Mucosa of rectum (tissue), 2 donors: ENCODE measurements around the gene PDZD2.

Experiments used
- H3K27ac ChIP-seq, 2 donors: one replicate each; pipeline ENCODE4 v1.7.0; 2013; ENCODE audit warnings: inconsistent platforms in 2 of 2, low read depth in 2 of 2, low read length in 2 of 2
- H3K27me3 ChIP-seq, 2 donors: one replicate each; pipeline ENCODE4 v1.7.0; 2013; ENCODE audit warnings: low read length in 2 of 2; ENCODE audit not compliant: control insufficient read depth in 2 of 2, insufficient read depth in 2 of 2
- H3K36me3 ChIP-seq, 2 donors: one replicate each; pipeline ENCODE4 v1.7.0; 2013; ENCODE audit warnings: low read length in 2 of 2; ENCODE audit not compliant: control insufficient read depth in 2 of 2, insufficient read depth in 2 of 2
- H3K4me1 ChIP-seq, 2 donors: one replicate each; pipeline ENCODE4 v1.7.0; 2013; ENCODE audit warnings: low read length in 2 of 2, mild to moderate bottlenecking in 1 of 2; ENCODE audit not compliant: control insufficient read depth in 2 of 2, insufficient read depth in 2 of 2
- H3K4me3 ChIP-seq, 2 donors: one replicate each; pipeline ENCODE4 v1.7.0; 2013; ENCODE audit warnings: low read length in 2 of 2
- H3K9ac ChIP-seq, 2 donors: one replicate each; pipeline ENCODE4 v1.7.0; 2013; ENCODE audit warnings: low read length in 2 of 2, low read depth in 1 of 2, mild to moderate bottlenecking in 1 of 2
- H3K9me3 ChIP-seq, 2 donors: one replicate each; pipeline ENCODE4 v1.7.0; 2013; ENCODE audit warnings: low read length in 2 of 2; ENCODE audit not compliant: control insufficient read depth in 2 of 2
- donor health status: healthy.
- donor health status: Normal muscosa, but diverticular disease.

Gene PDZD2

GRCh38 chr5:31824869-31825517 is 186.1 kb downstream of the PDZD2 start:
- H3K9me3 ChIP-seq, result no peaks in the 10 kb centered on the region
- no peaks in the 10 kb centered on the region for H3K4me1 ChIP-seq
- H3K4me3 ChIP-seq, result no peak overlapping the region
- H3K9ac ChIP-seq, result no peak overlapping the region
- no peak overlapping the region for H3K27ac ChIP-seq
- no peaks in the 10 kb centered on the region for H3K36me3 ChIP-seq
- peaks cover 0 to 4% of the 10 kb centered on the region in 2 donors for H3K27me3 ChIP-seq

- Histone ChIP-seq H3K27me3 (peaks cover 0 to 4% of the 10 kb centered on the region in 2 donors), H3K9ac (no peak overlapping the region), H3K36me3 (no peaks in the 10 kb centered on the region), H3K9me3 (no peaks in the 10 kb centered on the region), H3K4me1 (no peaks in the 10 kb centered on the region), H3K27ac (no peak overlapping the region), H3K4me3 (no peak overlapping the region)
Observed at GRCh38 chr5:31825518-31826068, 186.7 kb downstream of the PDZD2 start.

- no peak overlapping the region for H3K4me3 ChIP-seq
- H3K36me3 ChIP-seq, result no peaks in the 10 kb centered on the region
- H3K27me3 ChIP-seq, result peaks cover 0 to 4% of the 10 kb centered on the region in 2 donors
- no peak overlapping the region for H3K27ac ChIP-seq
- no peaks in the 10 kb centered on the region for H3K9me3 ChIP-seq
- no peaks in the 10 kb centered on the region for H3K4me1 ChIP-seq
- no peak overlapping the region for H3K9ac ChIP-seq
Observed at GRCh38 chr5:31827867-31828266, 188.9 kb downstream of the PDZD2 start.

GRCh38 chr5:31832966-31833365 is 194.0 kb downstream of the PDZD2 start:
- Histone ChIP-seq H3K27me3 (no peaks in the 10 kb centered on the region), H3K4me1 (no peaks in the 10 kb centered on the region), H3K27ac (no peak overlapping the region), H3K9ac (no peak overlapping the region), H3K36me3 (no peaks in the 10 kb centered on the region), H3K4me3 (no peak overlapping the region), H3K9me3 (no peaks in the 10 kb centered on the region)

GRCh38 chr5:31833710-31834109 is 194.8 kb downstream of the PDZD2 start:
- Histone ChIP-seq H3K36me3 (no peaks in the 10 kb centered on the region), H3K4me3 (no peak overlapping the region), H3K27ac (no peak overlapping the region), H3K9ac (no peak overlapping the region), H3K27me3 (no peaks in the 10 kb centered on the region), H3K9me3 (no peaks in the 10 kb centered on the region), H3K4me1 (no peaks in the 10 kb centered on the region)

- no peak overlapping the region for H3K27ac ChIP-seq
- no peak overlapping the region for H3K4me3 ChIP-seq
- peaks cover 0 to 3% of the 10 kb centered on the region in 2 donors for H3K27me3 ChIP-seq
- H3K4me1 ChIP-seq, result no peaks in the 10 kb centered on the region
- no peaks in the 10 kb centered on the region for H3K9me3 ChIP-seq
- H3K9ac ChIP-seq, result no peak overlapping the region
- H3K36me3 ChIP-seq, result no peaks in the 10 kb centered on the region
Observed at GRCh38 chr5:31844622-31845345, 205.9 kb downstream of the PDZD2 start.

GRCh38 chr5:31845361-31845760 is 206.4 kb downstream of the PDZD2 start:
- Histone ChIP-seq H3K36me3 (no peaks in the 10 kb centered on the region), H3K4me3 (no peak overlapping the region), H3K27ac (no peak overlapping the region), H3K9ac (no peak overlapping the region), H3K4me1 (no peaks in the 10 kb centered on the region), H3K27me3 (peaks cover 0 to 3% of the 10 kb centered on the region in 2 donors), H3K9me3 (no peaks in the 10 kb centered on the region)

GRCh38 chr5:31846934-31847333 is 208.0 kb downstream of the PDZD2 start:
- Histone ChIP-seq H3K36me3 (no peaks in the 10 kb centered on the region), H3K4me1 (no peaks in the 10 kb centered on the region), H3K27ac (no peak overlapping the region), H3K9ac (no peak overlapping the region), H3K27me3 (peaks cover 0 to 3% of the 10 kb centered on the region in 2 donors), H3K4me3 (no peak overlapping the region), H3K9me3 (no peaks in the 10 kb centered on the region)

- Histone ChIP-seq H3K4me1 (no peaks in the 10 kb centered on the region), H3K27ac (no peak overlapping the region), H3K9ac (no peak overlapping the region), H3K36me3 (no peaks in the 10 kb centered on the region), H3K27me3 (peaks cover 0 to 3% of the 10 kb centered on the region in 2 donors), H3K9me3 (no peaks in the 10 kb centered on the region), H3K4me3 (no peak overlapping the region)
Observed at GRCh38 chr5:31847354-31847753, 208.4 kb downstream of the PDZD2 start.

GRCh38 chr5:31850981-31851689 is 212.2 kb downstream of the PDZD2 start:
- H3K4me1 ChIP-seq, result no peaks in the 10 kb centered on the region
- H3K9ac ChIP-seq, result no peak overlapping the region
- no peak overlapping the region for H3K4me3 ChIP-seq
- H3K27ac ChIP-seq, result no peak overlapping the region
- peaks cover 13 to 18% of the 10 kb centered on the region in 2 donors for H3K27me3 ChIP-seq
- no peaks in the 10 kb centered on the region for H3K36me3 ChIP-seq
- H3K9me3 ChIP-seq, result no peaks in the 10 kb centered on the region
